ENCODE data around the gene PNPLA5. TPM values are rescaled to one million over a fixed set of nuclear protein-coding genes. Genes with fewer than 3 reads are reported as not detected.

PNPLA5 gene
- total and polyA plus RNA-seq, 5 experiments from 2014 or later = not detected

DNA sequence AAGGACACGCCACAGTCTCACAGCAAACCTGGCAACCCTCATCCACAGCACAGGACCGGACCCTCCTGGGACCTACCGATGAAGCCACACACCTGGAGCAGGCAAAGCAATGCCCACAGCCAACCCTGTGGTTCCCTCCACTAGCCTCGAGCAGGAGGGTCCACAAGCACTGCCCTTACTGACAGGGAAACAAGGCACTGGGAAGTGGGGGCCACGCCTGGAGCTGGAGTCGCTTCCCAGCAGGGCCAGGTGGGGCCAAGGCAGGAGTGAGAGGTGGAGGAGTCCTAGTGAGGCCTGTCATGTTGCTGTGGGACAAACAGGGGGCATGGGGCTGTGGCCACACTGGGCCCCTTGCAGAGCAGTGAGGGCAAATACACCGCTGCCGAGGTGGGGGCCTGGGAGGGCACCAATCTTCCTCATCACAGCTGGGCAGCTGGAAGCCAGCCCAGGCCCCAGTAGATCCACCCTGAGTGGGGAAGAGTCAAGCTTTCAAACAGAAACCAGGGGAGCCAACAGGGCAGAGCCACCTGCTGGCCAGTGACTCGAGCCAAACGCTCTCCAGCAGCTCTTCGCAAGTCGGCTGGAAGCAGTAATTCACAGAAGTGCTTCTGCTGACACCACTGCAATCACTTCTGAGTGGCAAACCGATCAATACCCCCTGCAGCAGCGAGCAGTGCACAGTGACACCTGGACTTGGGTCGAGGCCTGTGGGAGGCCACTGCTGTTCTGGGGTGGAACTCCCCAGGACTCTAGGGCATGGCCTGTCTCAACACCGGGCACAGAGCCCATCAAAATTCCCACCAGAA lies 43.2 kb downstream of the PNPLA5 start:
- no peak overlapping the region for H3K4me3 Mint-ChIP-seq
- H3K27ac Mint-ChIP-seq = no peak overlapping the region
- H3K4me1 Mint-ChIP-seq = peaks cover 0 to 5% (median 0%) of the 10 kb centered on the region in 4 donors
- POLR2A ChIA-PET = no interaction called here
- peak in 1 of 10 donors; percentile 35 for DNase-seq
- ATAC-seq = no peak
- no peaks in the 10 kb centered on the region for H3K36me3 Mint-ChIP-seq
- peaks cover 0 to 2% (median 0%) of the 10 kb centered on the region in 9 donors for H3K9me3 Mint-ChIP-seq
- H3K27me3 Mint-ChIP-seq = peaks cover 6 to 57% (median 19%) of the 10 kb centered on the region in 5 donors

DNA sequence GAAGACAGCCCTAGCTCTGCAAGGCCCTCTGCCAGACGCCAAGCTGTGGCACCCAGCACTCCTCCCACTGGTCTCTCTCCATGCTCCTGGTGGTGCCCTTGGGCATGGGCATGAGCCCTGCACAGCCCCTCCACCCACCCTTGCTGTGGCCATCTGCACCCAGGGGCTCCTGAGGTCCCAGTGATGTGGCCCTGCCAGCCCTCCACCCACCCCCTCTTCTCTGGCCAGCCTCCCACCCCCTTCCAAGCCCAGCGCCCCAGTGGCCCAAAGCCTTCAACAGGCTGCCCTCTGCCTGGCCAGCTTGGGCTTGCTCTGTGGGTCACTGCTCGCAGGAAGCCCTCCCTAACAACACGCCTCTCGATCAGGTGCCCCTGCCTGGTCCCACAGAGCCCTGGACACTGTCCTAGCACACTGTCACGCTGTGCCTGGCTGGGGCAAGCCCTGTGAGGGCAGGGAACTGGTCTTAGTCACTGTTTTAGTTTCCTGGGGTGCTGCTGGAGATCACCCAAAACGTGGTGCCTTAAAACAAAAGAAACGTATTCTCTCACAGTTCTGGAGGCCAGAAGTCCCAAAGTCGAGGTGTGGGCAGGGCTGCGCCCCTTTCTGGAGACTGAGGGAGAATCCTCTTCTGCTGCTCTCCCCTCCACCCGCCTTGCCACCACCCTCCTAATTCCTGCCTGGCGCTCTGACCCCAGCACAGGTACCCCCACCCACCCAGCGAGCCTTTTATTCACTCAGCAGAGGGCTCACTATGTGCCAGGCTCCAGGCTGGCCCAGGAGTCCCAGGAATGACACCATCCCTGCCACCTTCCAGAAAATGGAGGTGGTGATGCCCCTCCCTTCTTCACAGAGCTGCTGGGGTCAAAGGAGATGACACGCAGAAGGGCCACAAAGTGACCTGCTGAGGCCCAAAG lies 44.2 kb downstream of the PNPLA5 start:
- peaks cover 0 to 2% (median 0%) of the 10 kb centered on the region in 9 donors for H3K9me3 Mint-ChIP-seq

DNA sequence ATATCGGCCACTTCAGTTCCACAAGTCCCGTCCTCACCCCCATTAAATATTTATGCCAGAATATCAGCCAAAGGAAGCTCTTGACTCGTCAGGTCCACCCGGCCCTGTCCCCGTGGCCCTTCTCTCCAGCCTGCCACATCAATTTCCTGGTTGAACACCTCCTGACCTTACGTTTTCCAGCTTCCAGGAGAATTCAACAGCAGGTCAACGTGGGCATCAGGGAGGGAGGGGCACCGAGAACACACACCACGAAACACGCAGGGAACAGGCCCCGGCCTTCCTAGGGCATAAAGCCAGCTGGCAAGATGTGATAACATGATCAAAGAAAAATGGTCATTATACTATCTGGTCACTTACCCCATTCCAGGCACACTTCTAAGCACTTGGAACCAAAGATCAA lies 44.8 kb downstream of the PNPLA5 start:
- no peak for ATAC-seq
- Mint-ChIP-seq H3K27me3 (peaks cover 2 to 42% (median 14%) of the 10 kb centered on the region in 5 donors), H3K4me3 (no peak overlapping the region), H3K4me1 (peaks cover 0 to 2% (median 0%) of the 10 kb centered on the region in 4 donors), H3K27ac (no peak overlapping the region), H3K36me3 (no peaks in the 10 kb centered on the region), H3K9me3 (peaks cover 0 to 2% (median 0%) of the 10 kb centered on the region in 9 donors)
- POLR2A ChIA-PET = no interaction called here
- DNase-seq = peak in 1 of 10 donors; percentile 32

More for the DNA sequence above, 44.2 kb downstream of the PNPLA5 start:
- no peak for ATAC-seq
- Mint-ChIP-seq H3K4me3 (no peak overlapping the region), H3K4me1 (peaks cover 0 to 2% (median 0%) of the 10 kb centered on the region in 4 donors), H3K27me3 (peaks cover 2 to 48% (median 14%) of the 10 kb centered on the region in 5 donors), H3K36me3 (no peaks in the 10 kb centered on the region), H3K27ac (no peak overlapping the region)
- peak in 1 of 10 donors; percentile 35 for DNase-seq
- POLR2A ChIA-PET = no interaction called here

DNA sequence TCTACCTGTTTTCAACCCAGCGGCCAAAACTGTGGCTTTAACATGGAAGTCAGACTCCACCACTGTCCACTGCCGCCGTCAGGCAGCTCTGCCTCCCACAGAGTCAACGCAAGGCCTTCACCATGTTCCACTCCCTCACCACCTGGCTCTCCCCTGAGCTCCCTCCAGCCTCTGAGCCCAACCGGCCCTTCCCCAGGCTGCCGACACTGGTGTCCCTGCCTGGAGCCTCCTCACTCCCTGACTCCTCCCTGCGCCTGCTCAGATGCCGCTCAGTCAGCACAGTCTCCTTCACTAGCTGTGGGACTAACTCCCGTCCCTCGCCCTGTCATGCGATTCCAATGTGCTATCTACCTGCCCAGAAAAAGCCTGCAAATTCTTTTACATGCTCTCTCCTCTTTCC lies 45.8 kb downstream of the PNPLA5 start:
- peaks cover 1 to 32% (median 10%) of the 10 kb centered on the region in 5 donors for H3K27me3 Mint-ChIP-seq
- ATAC-seq (no peak), DNase-seq (peak in 1 of 10 donors; percentile 22)
- peaks cover 0 to 2% (median 0%) of the 10 kb centered on the region in 4 donors for H3K4me1 Mint-ChIP-seq
- POLR2A ChIA-PET = no interaction called here
- H3K9me3 Mint-ChIP-seq = peaks cover 0 to 2% (median 0%) of the 10 kb centered on the region in 9 donors
- H3K36me3 Mint-ChIP-seq = no peaks in the 10 kb centered on the region
- no peak overlapping the region for H3K4me3 Mint-ChIP-seq
- H3K27ac Mint-ChIP-seq = peak overlapping the region in 2 of 10 donors; percentile 18 to 68

DNA sequence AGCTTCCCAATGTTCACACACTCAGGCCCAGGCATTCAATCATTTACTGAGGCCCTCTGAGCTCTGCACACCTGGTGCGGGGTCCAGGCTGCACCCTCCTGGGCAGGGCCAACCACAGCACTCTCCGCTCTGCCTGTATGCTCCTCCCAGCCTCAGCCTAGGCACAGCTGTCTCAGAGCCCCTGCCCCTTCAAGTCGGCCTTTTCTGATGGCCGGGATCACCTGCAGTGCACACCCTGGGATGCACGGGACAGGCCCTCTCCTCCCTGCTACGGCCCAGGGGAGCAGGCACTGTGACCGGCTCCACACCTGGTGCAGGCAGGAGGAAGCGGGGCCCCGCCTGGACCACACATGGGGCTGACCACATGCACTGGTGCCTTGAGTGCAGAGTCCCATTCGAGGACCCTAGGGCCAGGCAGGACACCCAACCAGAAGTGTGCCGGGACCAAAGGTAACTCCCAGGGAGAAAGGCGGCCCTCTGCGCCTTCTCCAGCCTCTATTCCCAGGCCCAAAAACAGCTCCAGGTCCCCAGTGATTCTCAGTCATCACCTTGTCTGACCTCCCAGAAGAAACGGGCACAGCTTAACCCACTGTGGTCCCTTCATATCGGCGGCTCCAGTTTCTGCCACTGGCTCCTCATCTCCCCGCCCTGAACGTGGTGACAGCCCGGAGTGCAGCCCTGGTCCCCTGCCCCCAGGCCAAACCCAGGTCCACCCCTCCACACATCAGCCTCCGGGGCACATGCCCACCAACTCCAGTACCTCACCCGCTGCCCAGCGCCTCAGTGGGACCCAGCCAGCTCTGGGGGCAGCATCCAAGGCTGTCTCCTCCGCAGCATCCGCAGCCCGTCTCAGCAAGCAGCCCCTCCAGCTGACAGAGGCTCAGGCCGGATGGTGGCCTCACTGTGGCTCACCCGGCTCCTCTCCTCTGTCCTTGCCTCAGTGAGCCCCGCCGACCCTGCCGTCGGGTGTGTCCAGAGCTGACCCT lies 47.0 kb downstream of the PNPLA5 start:
- Mint-ChIP-seq H3K36me3 (no peaks in the 10 kb centered on the region), H3K27ac (no peak overlapping the region), H3K9me3 (peaks cover 0 to 2% (median 0%) of the 10 kb centered on the region in 9 donors), H3K4me1 (peaks cover 0 to 2% (median 0%) of the 10 kb centered on the region in 4 donors), H3K27me3 (peaks cover 0 to 22% (median 8%) of the 10 kb centered on the region in 5 donors), H3K4me3 (no peak overlapping the region)
- ATAC-seq (no peak), DNase-seq (peak in 1 of 10 donors; percentile 38)
- POLR2A ChIA-PET = no interaction called here

DNA sequence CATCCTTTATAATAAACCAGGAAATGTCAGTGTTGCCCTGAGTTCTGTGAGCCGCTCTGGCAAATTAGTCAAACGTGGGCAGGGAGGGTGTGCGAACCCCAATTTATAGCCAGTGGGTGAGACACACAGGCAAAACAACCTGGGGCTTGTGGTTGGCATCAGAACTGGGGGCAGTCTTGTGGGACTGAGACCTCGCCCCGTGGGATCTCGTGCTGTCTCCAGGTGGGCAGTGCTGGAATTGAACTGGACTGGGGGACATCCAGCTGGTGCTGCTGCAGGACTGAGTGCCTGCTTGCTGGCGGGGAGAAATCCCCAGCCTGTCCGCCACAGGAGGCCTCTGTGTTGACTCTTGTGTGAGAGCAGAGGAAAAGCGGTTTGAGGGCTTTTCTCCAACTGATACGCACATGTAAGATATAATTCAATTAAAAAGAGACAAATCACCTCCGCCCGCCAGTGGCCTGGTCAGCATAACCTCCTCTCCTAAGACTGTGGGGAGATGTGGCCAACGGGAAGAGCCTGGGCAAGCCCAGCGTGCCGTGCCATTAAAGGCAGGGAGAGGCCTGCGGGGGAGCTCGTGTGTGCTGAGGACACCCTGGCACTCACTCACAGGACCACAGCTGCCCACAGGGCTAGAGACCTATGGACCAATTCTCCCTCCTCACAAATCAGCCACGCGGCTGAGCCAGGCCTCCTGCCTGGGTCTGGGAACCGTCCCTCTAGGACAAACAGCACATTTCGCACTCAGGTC lies 47.9 kb downstream of the PNPLA5 start:
- ATAC-seq (no peak), DNase-seq (peak in 1 of 10 donors; percentile 35)
- no peak overlapping the region for H3K4me3 Mint-ChIP-seq
- H3K27ac Mint-ChIP-seq = no peak overlapping the region
- POLR2A ChIA-PET = no interaction called here
- peaks cover 0 to 22% (median 6%) of the 10 kb centered on the region in 5 donors for H3K27me3 Mint-ChIP-seq
- peaks cover 0 to 2% (median 0%) of the 10 kb centered on the region in 9 donors for H3K9me3 Mint-ChIP-seq
- peaks cover 0 to 2% (median 0%) of the 10 kb centered on the region in 4 donors for H3K4me1 Mint-ChIP-seq
- H3K36me3 Mint-ChIP-seq = no peaks in the 10 kb centered on the region

DNA sequence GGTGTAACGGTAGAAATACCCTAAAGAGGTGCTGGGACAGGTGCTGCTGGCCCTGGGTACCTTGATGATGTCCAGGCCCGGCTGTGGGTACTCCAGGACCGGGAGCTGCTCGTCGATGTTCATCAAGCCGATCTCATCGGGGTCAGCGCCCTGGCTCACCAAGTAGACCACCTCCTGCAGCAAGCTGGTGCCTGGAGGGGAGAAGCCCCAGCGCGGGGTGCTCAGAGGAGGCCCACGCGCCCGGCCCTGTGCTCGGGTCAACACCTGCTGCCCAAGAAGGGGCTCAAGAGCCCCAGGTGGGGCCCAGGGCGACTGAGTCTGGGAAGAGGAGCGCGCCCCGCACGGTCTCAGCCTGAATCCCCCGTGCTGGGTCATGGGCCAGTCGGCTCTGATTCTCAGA lies 50.1 kb downstream of the PNPLA5 start:
- POLR2A ChIA-PET = no interaction called here
- Mint-ChIP-seq H3K9me3 (peaks cover 0 to 2% (median 0%) of the 10 kb centered on the region in 9 donors), H3K4me1 (peaks cover 0 to 2% (median 0%) of the 10 kb centered on the region in 4 donors), H3K27ac (no peak overlapping the region), H3K27me3 (peaks cover 0 to 17% (median 4%) of the 10 kb centered on the region in 5 donors), H3K4me3 (no peak overlapping the region), H3K36me3 (no peaks in the 10 kb centered on the region)
- peak in 1 of 10 donors; percentile 54 for DNase-seq
- ATAC-seq = no peak

DNA sequence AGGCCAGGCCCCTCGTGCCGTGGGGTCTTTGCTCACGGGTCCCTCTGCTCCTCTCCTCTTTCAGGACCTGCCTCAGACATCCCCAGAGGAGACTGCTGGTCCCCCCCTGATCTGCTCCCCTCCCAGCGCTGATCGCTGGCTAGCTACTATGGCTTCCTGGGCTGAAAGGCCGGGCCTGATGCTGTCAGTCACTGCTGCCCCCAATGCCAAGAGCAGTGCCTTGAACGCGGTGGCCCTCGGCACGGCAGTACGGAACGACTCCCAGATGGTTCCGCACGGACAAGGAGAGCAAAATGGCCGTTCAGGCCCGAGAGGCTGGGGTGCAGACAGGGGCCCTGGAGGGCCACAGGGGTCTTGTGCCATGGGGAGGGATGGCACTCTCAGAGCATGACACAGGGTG lies 51.0 kb downstream of the PNPLA5 start:
- no peak overlapping the region for H3K4me3 Mint-ChIP-seq

DNA sequence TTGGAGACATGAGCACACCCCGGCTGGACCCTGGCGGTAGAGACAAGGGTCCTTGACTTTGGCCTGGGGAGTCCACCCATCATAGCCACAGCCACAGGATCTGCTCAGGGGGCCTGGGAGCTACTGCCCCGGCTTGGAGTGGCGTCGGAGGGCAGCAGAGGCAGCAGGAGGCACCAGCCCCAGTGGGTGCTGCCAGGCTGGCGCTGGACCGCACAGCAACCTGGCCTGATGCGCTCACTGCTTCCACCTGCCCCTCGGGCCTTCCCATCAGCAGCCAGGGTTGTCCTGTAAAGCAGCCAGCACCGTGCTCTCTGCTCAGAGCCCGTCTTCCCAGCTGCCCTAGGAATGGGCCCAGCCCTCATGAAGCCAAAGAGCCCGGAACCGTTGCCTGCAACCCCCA lies 51.4 kb downstream of the PNPLA5 start:
- Mint-ChIP-seq H3K4me1 (peaks cover 0 to under 1% (median 0%) of the 10 kb centered on the region in 4 donors), H3K36me3 (no peaks in the 10 kb centered on the region), H3K9me3 (no peaks in the 10 kb centered on the region), H3K4me3 (no peak overlapping the region), H3K27ac (peak overlapping the region in 1 of 10 donors; percentile 59), H3K27me3 (peaks cover 0 to 10% (median 6%) of the 10 kb centered on the region in 5 donors)
- peak in 1 of 10 donors; percentile 3 for DNase-seq
- no peak for ATAC-seq
- POLR2A ChIA-PET = interaction anchor here (0.7 kb wide), 1 partner anchor 1447 kb away, joined by 3 read pairs; no protein-coding TSS in a partner anchor

More for the DNA sequence above, 51.0 kb downstream of the PNPLA5 start:
- Mint-ChIP-seq H3K27me3 (peaks cover 0 to 10% (median 4%) of the 10 kb centered on the region in 5 donors), H3K36me3 (no peaks in the 10 kb centered on the region), H3K27ac (no peak overlapping the region), H3K9me3 (no peaks in the 10 kb centered on the region), H3K4me1 (peaks cover 0 to 2% (median 0%) of the 10 kb centered on the region in 4 donors)
- DNase-seq = peak in 1 of 10 donors; percentile 40
- no peak for ATAC-seq
- POLR2A ChIA-PET = interaction anchor here (0.7 kb wide), 1 partner anchor 1447 kb away, joined by 3 read pairs; no protein-coding TSS in a partner anchor

DNA sequence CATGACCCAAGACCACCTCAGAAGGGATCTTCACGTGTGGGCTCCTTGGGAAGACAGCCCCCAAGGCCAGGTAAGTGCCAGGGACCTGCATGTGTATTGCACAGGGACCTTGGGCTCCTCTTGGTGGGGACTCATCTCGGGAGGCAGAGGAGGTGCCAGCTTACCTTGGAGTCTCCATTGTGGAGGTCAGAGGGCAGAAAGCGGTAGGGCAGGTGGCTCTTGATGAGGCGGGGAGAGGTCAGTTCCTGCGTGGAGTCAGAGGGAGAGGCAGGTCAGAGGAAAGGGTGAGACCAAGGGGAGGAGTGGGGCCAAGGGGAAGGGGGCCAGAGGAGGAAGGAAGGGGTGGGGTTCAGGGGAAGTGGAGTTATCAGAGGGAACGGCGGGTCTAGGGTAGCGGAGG lies 52.0 kb downstream of the PNPLA5 start:
- no peak overlapping the region for H3K27ac Mint-ChIP-seq
- no peaks in the 10 kb centered on the region for H3K36me3 Mint-ChIP-seq
- H3K9me3 Mint-ChIP-seq = no peaks in the 10 kb centered on the region
- POLR2A ChIA-PET = no interaction called here
- DNase-seq (no peak), ATAC-seq (no peak)
- H3K27me3 Mint-ChIP-seq = peaks cover 0 to 12% (median 9%) of the 10 kb centered on the region in 5 donors
- H3K4me3 Mint-ChIP-seq = no peak overlapping the region
- H3K4me1 Mint-ChIP-seq = no peaks in the 10 kb centered on the region

All from naive thymus-derived CD8-positive, alpha-beta T cell (primary cell).